Neuronal stem cell (in vitro differentiated cells): ENCODE measurements around the gene HOXD9.

Experiments
- DNase-seq: peaks from one replicate; pipeline ENCODE4 v3.0.0-alpha.2; 2013; ENCODE audit warnings: low spot score
- H2AFZ ChIP-seq: one replicate; pipeline ENCODE4 v1.6.1; 2013; ENCODE audit warnings: mild to moderate bottlenecking, low read length, inconsistent platforms
- H2AK5ac ChIP-seq: 2 replicates; pipeline ENCODE4 v1.6.1; 2013; ENCODE audit warnings: low read depth, mild to moderate bottlenecking, inconsistent platforms, low read length, moderate library complexity, mixed read lengths
- H2BK120ac ChIP-seq: 2 replicates; pipeline ENCODE4 v1.6.1; 2013; ENCODE audit warnings: low read depth, mild to moderate bottlenecking, inconsistent platforms, low read length, moderate library complexity, mixed read lengths
- H2BK12ac ChIP-seq: one replicate; pipeline ENCODE4 v1.6.1; 2013; ENCODE audit warnings: low read length, inconsistent platforms
- H2BK15ac ChIP-seq: 2 replicates; pipeline ENCODE4 v1.6.1; 2013; ENCODE audit warnings: mild to moderate bottlenecking, low read length, inconsistent platforms, mixed read lengths
- H2BK5ac ChIP-seq: one replicate; pipeline ENCODE4 v1.6.1; 2013; ENCODE audit warnings: inconsistent platforms, mild to moderate bottlenecking, low read length, moderate library complexity
- H3K14ac ChIP-seq: one replicate; pipeline ENCODE4 v1.6.1; 2013; ENCODE audit warnings: low read length, inconsistent platforms
- H3K18ac ChIP-seq: 2 replicates; pipeline ENCODE4 v1.6.1; 2013; ENCODE audit warnings: low read length, inconsistent platforms
- H3K23ac ChIP-seq: 2 replicates; pipeline ENCODE4 v1.6.1; 2013; ENCODE audit warnings: low read depth, mild to moderate bottlenecking, mixed read lengths, low read length, inconsistent platforms; ENCODE audit not compliant: poor library complexity
- H3K27ac ChIP-seq: replicated peaks from 3 replicates; pipeline ENCODE4 v1.5.1; 2013; ENCODE audit warnings: low read length, inconsistent platforms
- H3K27me3 ChIP-seq, 3 experiments: 2 replicates each; pipeline ENCODE4 v1.6.1; 2013; ENCODE audit warnings: low read length in 3 of 3, mild to moderate bottlenecking in 2 of 3, inconsistent platforms in 1 of 3, low read depth in 1 of 3, mixed read lengths in 1 of 3, moderate library complexity in 1 of 3; ENCODE audit not compliant: control insufficient read depth in 3 of 3, insufficient read depth in 3 of 3
- H3K36me3 ChIP-seq, 2 donors: replicated peaks in 1 of 2; 2 replicates each; pipeline ENCODE4 v1.6.1; 2013; ENCODE audit warnings: low read length in 2 of 2; ENCODE audit not compliant: control insufficient read depth in 2 of 2, insufficient read depth in 2 of 2
- H3K4ac ChIP-seq: 2 replicates; pipeline ENCODE4 v1.6.1; 2013; ENCODE audit warnings: inconsistent platforms, mild to moderate bottlenecking, low read length, moderate library complexity
- H3K4me1 ChIP-seq, 2 donors: 1 replicate in 1 of 2; 2 replicates in 1 of 2; pipeline ENCODE4 v1.6.1; 2013; ENCODE audit warnings: low read length in 2 of 2, low read depth in 1 of 2; ENCODE audit not compliant: control insufficient read depth in 2 of 2, insufficient read depth in 1 of 2
- H3K4me2 ChIP-seq: one replicate; pipeline ENCODE4 v1.6.1; 2013; ENCODE audit warnings: mild to moderate bottlenecking, low read length, inconsistent platforms; ENCODE audit not compliant: insufficient read depth, poor library complexity, severe bottlenecking
- H3K4me3 ChIP-seq, 2 donors: 2 replicates each; pipeline ENCODE4 v1.5.1; 2013; ENCODE audit warnings: low read length in 2 of 2, mild to moderate bottlenecking in 2 of 2, inconsistent platforms in 1 of 2, moderate library complexity in 1 of 2
- H3K79me1 ChIP-seq: one replicate; pipeline ENCODE4 v1.6.1; 2013; ENCODE audit warnings: low read depth, mild to moderate bottlenecking, inconsistent platforms, low read length, moderate library complexity
- H3K9ac ChIP-seq: one replicate; pipeline ENCODE4 v1.6.1; 2013; ENCODE audit warnings: mild to moderate bottlenecking, low read depth, low read length, inconsistent platforms; ENCODE audit not compliant: poor library complexity
- H3K9me3 ChIP-seq, 2 donors: replicated peaks in 1 of 2; 2 replicates each; pipeline versions ENCODE3 to v1.6.1; 2013; ENCODE audit warnings: low read length in 2 of 2, mild to moderate bottlenecking in 2 of 2, inconsistent platforms in 1 of 2, low read depth in 1 of 2, mixed read lengths in 1 of 2, moderate library complexity in 1 of 2; ENCODE audit not compliant: control insufficient read depth in 2 of 2, insufficient read depth in 1 of 2
- H4K8ac ChIP-seq: one replicate; pipeline ENCODE4 v1.6.1; 2013; ENCODE audit warnings: low read depth, mild to moderate bottlenecking, inconsistent platforms, low read length, moderate library complexity
- H4K91ac ChIP-seq: one replicate; pipeline ENCODE4 v1.6.1; 2013; ENCODE audit warnings: low read length, low read depth, mild to moderate bottlenecking, inconsistent platforms; ENCODE audit not compliant: poor library complexity
- WGBS, 2 donors: extraction: QIAGEN DNeasy Blood & Tissue Kit; methylation state at CpG; one replicate each; pipeline ENCODE4 v1.1.7; 2013; ENCODE audit warnings: missing lambda C conversion rate in 2 of 2, mixed read lengths in 1 of 2; ENCODE audit not compliant: insufficient read length in 2 of 2, insufficient replicate concordance in 1 of 2; ENCODE audit errors: extremely low coverage in 2 of 2; 5-methylcytosine and 5-hydroxymethylcytosine counted together

The HOXD9 gene

GRCh38 chr2:176172007-176172894, 49.7 kb downstream of the HOXD9 start:
- Histone ChIP-seq H3K27ac (no peak overlapping the region), H4K91ac (no peak overlapping the region), H2BK5ac (no peak overlapping the region), H3K4me1 (peaks cover 7 to 8% of the 10 kb centered on the region in 2 donors), H3K14ac (no peak overlapping the region), H2BK15ac (no peak overlapping the region), H2AK5ac (no peak overlapping the region), H3K36me3 (no peaks in the 10 kb centered on the region), H3K79me1 (no peaks in the 10 kb centered on the region), H3K23ac (peak overlapping the region; percentile 90), H2AFZ (peak overlapping the region; percentile 85), H2BK120ac (no peak overlapping the region), H3K4ac (no peak overlapping the region), H3K4me3 (no peak overlapping the region), H3K9ac (peak overlapping the region; percentile 35), H3K27me3 (peaks cover 34 to 98% (median 88%) of the 10 kb centered on the region in 3 experiments), H3K9me3 (peaks cover 4 to 6% of the 10 kb centered on the region in 2 donors), H3K18ac (peak overlapping the region; percentile 78), H4K8ac (no peak overlapping the region), H2BK12ac (no peak overlapping the region), H3K4me2 (no peak overlapping the region)
- DNase-seq = no peak
- WGBS, 2 donors = no CpG with 5 or more reads among the region's 60 CpGs

DNA sequence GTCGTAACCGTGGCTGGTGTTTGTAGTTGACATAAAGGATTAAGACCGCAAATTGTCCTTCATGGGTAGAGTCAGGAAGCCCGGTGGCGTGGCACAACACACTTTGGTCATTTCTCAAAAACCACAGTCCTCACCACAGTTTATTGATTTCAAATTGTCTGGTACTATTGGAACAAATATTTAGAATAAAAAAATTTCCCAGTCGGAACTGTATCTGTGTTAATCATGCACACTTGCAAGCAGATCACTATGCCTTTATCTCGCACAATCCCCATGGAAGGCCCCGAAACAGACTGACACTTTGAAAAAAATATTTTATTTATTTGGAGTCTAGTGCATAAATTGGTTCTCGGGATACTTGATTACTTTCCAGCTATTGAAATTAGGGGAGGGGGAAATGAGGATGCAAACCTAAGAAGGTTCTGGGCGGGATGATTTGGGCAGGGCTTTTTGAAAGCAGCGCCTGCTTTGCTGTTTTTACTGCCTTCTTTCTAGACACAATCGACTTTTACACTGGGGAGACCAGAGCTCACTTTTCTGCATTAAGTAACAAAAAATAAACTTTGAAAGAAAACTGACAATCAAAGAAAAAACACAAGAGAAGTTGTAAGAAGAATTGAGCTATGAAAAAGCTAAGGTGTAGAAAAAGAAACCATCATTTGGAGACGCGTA, 50.5 kb downstream of the HOXD9 start:
- no peak overlapping the region for H2BK12ac ChIP-seq
- WGBS, 2 donors = no CpG with 5 or more reads among the region's 14 CpGs
- H3K9me3 ChIP-seq = peaks cover 2 to 6% of the 10 kb centered on the region in 2 donors
- H3K4me3 ChIP-seq = no peak overlapping the region
- H2BK5ac ChIP-seq = no peak overlapping the region
- no peak overlapping the region for H3K14ac ChIP-seq
- H3K4me1 ChIP-seq = peaks cover 7 to 13% of the 10 kb centered on the region in 2 donors
- peaks cover 37 to 98% (median 89%) of the 10 kb centered on the region in 3 experiments for H3K27me3 ChIP-seq
- no peak overlapping the region for H3K18ac ChIP-seq
- H2AK5ac ChIP-seq = no peak overlapping the region
- no peak overlapping the region for H3K4ac ChIP-seq
- no peak overlapping the region for H3K9ac ChIP-seq
- H2BK120ac ChIP-seq = no peak overlapping the region
- H3K23ac ChIP-seq = no peak overlapping the region
- H4K91ac ChIP-seq = no peak overlapping the region
- no peaks in the 10 kb centered on the region for H3K79me1 ChIP-seq
- no peak for DNase-seq
- no peak overlapping the region for H2BK15ac ChIP-seq
- H3K36me3 ChIP-seq = no peaks in the 10 kb centered on the region
- H3K4me2 ChIP-seq = no peak overlapping the region
- H4K8ac ChIP-seq = no peak overlapping the region
- H2AFZ ChIP-seq = no peak overlapping the region
- no peak overlapping the region for H3K27ac ChIP-seq

DNA sequence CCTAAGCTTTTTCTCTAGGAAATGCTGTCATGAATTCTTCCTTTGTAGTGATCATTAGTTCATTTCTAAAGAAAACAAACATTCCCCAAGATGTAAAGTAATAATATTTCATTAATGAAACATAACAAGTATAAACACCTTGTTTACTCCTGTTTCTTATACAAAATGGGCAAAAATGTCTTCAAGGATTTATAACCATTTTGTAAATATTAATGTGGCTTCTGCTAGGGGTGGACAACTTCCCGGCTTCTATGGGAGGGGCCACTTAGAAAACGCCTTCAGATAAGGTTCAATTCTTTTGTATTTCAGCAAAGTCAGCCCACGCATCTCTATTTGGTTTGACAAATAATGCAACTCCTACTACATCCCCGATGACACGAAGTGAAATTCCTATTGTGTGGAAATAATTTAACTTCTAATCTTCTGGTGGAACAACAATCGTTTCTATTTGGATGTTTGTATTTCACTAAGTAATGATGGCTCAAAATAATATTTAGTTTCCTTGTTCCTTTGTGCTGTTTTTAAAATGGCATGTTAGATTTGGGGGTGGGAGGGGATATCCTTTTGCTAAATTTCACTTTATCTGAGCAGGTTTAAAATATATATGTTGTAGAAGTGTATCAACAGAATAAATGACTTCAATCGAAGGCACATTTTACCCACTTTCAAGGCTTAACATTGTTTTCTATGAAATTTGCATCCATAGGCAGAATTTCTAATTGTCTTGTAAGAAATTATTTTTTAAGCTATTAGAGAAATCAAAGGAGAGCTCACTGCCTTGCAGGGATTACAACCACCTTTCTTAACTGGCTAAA, 51.3 kb downstream of the HOXD9 start:
- Histone ChIP-seq H4K8ac (no peak overlapping the region), H3K4me1 (peaks cover 7 to 13% of the 10 kb centered on the region in 2 donors), H3K4me3 (no peak overlapping the region), H3K14ac (no peak overlapping the region), H4K91ac (no peak overlapping the region), H2BK15ac (no peak overlapping the region), H2AFZ (no peak overlapping the region), H3K4me2 (no peak overlapping the region), H3K27ac (no peak overlapping the region), H3K9me3 (peaks cover 2 to 6% of the 10 kb centered on the region in 2 donors), H3K23ac (no peak overlapping the region), H3K9ac (no peak overlapping the region), H2BK120ac (no peak overlapping the region), H3K36me3 (no peaks in the 10 kb centered on the region), H3K79me1 (no peaks in the 10 kb centered on the region), H2BK5ac (no peak overlapping the region), H3K18ac (no peak overlapping the region), H2AK5ac (no peak overlapping the region), H3K4ac (no peak overlapping the region), H2BK12ac (no peak overlapping the region), H3K27me3 (peaks cover 44 to 100% (median 94%) of the 10 kb centered on the region in 3 experiments)
- no peak for DNase-seq
- WGBS, 2 donors = no CpG with 5 or more reads among the region's 7 CpGs
